Measurements from ENCODE around the gene KRTAP4-9. TPM values are rescaled to one million over a fixed set of nuclear protein-coding genes. Genes with fewer than 3 reads are reported as not detected.
"Not testable (repeated sequence)": the region's sequence is repeated elsewhere in the genome, so short reads cannot be mapped to it uniquely, and the experiment has no call there.

The KRTAP4-9 gene
- total and polyA plus RNA-seq, 12 donors = not detected

- Histone ChIP-seq H3K27ac (no peak overlapping the region), H3K4me3 (no peak overlapping the region), H3K27me3 (no peaks in the 10 kb centered on the region), H3K36me3 (replicated peaks in 1 of 2) (no peaks in the 10 kb centered on the region), H3K9me3 (replicated peaks in 1 of 3) (no peaks in the 10 kb centered on the region), H3K4me1 (replicated peaks in 1 of 2) (no peaks in the 10 kb centered on the region)
- TF ChIP-seq CTCF (IDR thresholded peaks at IDR 0.05) (no peak), POLR2A (IDR thresholded peaks at IDR 0.05) (no peak)
- 80 to 86% (median 82%) methylated on average over 7 of the region's 7 CpGs for WGBS, 4 donors
- intact Hi-C loops (cut with DNase I) = no loop called here
- no peak for DNase-seq
Observed at GRCh38 chr17:41096055-41096454, 9.1 kb upstream of the KRTAP4-9 start.

- WGBS, 4 donors = 43 to 66% (median 51%) methylated on average over 4 of the region's 4 CpGs
- Histone ChIP-seq H3K4me3 (no peak within 1 kb of the TSS), H3K27ac (no peak within 1 kb of the TSS), H3K4me1 (replicated peaks in 1 of 2) (no peaks in the 10 kb centered on the region), H3K36me3 (replicated peaks in 1 of 2) (no peaks in the 10 kb centered on the region), H3K27me3 (no peaks in the 10 kb centered on the region), H3K9me3 (replicated peaks in 1 of 3) (no peaks in the 10 kb centered on the region)
- DNase-seq = no peak
- intact Hi-C loops (cut with DNase I) = no loop called here
- no peak for TF ChIP-seq POLR2A (IDR thresholded peaks at IDR 0.05)
- TF ChIP-seq CTCF (IDR thresholded peaks at IDR 0.05) = no peak
Observed at GRCh38 chr17:41098042-41098441, 7.1 kb upstream of the KRTAP4-9 start, which contains the start of gene KRTAP4-8. TSS of gene KRTAP4-8 (minus strand) at chr17:41098142. CDS start at chr17:41098084, 58 bp downstream.

- Histone ChIP-seq H3K4me1 (replicated peaks in 1 of 2) (no peaks in the 10 kb centered on the region), H3K4me3 (no peak overlapping the region), H3K9me3 (replicated peaks in 1 of 3) (no peaks in the 10 kb centered on the region), H3K27me3 (no peaks in the 10 kb centered on the region), H3K27ac (no peak overlapping the region), H3K36me3 (replicated peaks in 1 of 2) (no peaks in the 10 kb centered on the region)
- intact Hi-C loops (cut with DNase I) = no loop called here
- DNase-seq = no peak
- TF ChIP-seq CTCF (IDR thresholded peaks at IDR 0.05) (no peak), POLR2A (IDR thresholded peaks at IDR 0.05) (no peak)
- WGBS, 4 donors = 63 to 80% (median 76%) methylated on average over 6 of the region's 6 CpGs
Observed at GRCh38 chr17:41098481-41098880, 6.7 kb upstream of the KRTAP4-9 start.

GRCh38 chr17:41099682-41100480 is 5.3 kb upstream of the KRTAP4-9 start:
- WGBS, 4 donors = 46 to 54% (median 49%) methylated on average over 7 of the region's 7 CpGs
- intact Hi-C loops (cut with DNase I); H3K4me1 ChIP-seq (replicated peaks in 1 of 2); H3K4me3 ChIP-seq; H3K9me3 ChIP-seq (replicated peaks in 1 of 3); H3K27ac ChIP-seq; H3K36me3 ChIP-seq (replicated peaks in 1 of 2); DNase-seq; H3K27me3 ChIP-seq: not testable (repeated sequence)

Measured in adrenal gland (tissue), 12 donors.